Measurements from ENCODE around the gene MAP2K4.

- TF ChIP-seq, protein P1, sequence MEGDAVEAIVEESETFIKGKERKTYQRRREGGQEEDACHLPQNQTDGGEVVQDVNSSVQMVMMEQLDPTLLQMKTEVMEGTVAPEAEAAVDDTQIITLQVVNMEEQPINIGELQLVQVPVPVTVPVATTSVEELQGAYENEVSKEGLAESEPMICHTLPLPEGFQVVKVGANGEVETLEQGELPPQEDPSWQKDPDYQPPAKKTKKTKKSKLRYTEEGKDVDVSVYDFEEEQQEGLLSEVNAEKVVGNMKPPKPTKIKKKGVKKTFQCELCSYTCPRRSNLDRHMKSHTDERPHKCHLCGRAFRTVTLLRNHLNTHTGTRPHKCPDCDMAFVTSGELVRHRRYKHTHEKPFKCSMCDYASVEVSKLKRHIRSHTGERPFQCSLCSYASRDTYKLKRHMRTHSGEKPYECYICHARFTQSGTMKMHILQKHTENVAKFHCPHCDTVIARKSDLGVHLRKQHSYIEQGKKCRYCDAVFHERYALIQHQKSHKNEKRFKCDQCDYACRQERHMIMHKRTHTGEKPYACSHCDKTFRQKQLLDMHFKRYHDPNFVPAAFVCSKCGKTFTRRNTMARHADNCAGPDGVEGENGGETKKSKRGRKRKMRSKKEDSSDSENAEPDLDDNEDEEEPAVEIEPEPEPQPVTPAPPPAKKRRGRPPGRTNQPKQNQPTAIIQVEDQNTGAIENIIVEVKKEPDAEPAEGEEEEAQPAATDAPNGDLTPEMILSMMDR (tag by site-specific recombination; IDR thresholded peaks at IDR 0.05) = no peak
- no peak for TF ChIP-seq ZNF449 (tag by site-specific recombination; IDR thresholded peaks at IDR 0.05)
These were observed 46.8 kb downstream of the MAP2K4 start for GRCh38 chr17:12067485-12067884.
